Transverse colon (tissue), 4 donors: Measurements from ENCODE around the gene SLC6A9. TPM values are rescaled to one million over a fixed set of nuclear protein-coding genes. Genes with fewer than 3 reads are reported as not detected.
A peak's percentile ranks its signal among the peaks of the same experiment; 100 is the strongest.

Source experiments
- DNase-seq: peaks from one replicate; pipeline ENCODE4 v3.0.0-alpha.2; 2019
- H3K27ac ChIP-seq, 4 donors: fragments of 200-600 bp; sonication (generic); 2 replicates each; pipeline ENCODE4 v1.5.1; 2016 to 2018; ENCODE audit warnings: inconsistent platforms in 4 of 4
- H3K27me3 ChIP-seq: fragments of 200-600 bp; sonication (generic); 2 replicates; pipeline ENCODE4 v1.5.1; 2017; ENCODE audit warnings: inconsistent platforms
- H3K36me3 ChIP-seq, 4 donors: fragments of 200-600 bp; sonication (generic); 2 replicates each; pipeline ENCODE4 v1.5.1; 2017 to 2019; ENCODE audit warnings: inconsistent platforms in 4 of 4
- H3K4me1 ChIP-seq, 4 donors: fragments of 200-600 bp; sonication (generic); 2 replicates each; pipeline ENCODE4 v1.5.1; 2017 to 2020; ENCODE audit warnings: inconsistent platforms in 4 of 4
- H3K4me3 ChIP-seq, 4 donors: fragments of 200-600 bp; sonication (generic); 1 replicate in 1 of 4; 2 replicates in 3 of 4; pipeline versions ENCODE4 v1.5.1 to v1.6.1; 2017 to 2019; ENCODE audit warnings: inconsistent platforms in 4 of 4
- H3K9me3 ChIP-seq, 2 donors: fragments of 200-600 bp; sonication (generic); 2 replicates each; pipeline ENCODE4 v1.5.1; 2017 to 2019; ENCODE audit warnings: inconsistent platforms in 2 of 2
- EP300 ChIP-seq: sonication (generic); formaldehyde crosslinking; IDR thresholded peaks from one replicate; pipeline ENCODE4 v1.6.1; 2017; ENCODE audit warnings: antibody characterized with exemption, low read depth
- POLR2A ChIP-seq: fragments of 450-650 bp; IDR thresholded peaks from one replicate; pipeline ENCODE4 v1.6.1; 2016; ENCODE audit warnings: antibody characterized with exemption, mild to moderate bottlenecking, moderate library complexity
- POLR2AphosphoS5 ChIP-seq, 3 donors: sonication (generic); formaldehyde crosslinking; IDR thresholded peaks; one replicate each; pipeline ENCODE4 v1.6.1; 2016; ENCODE audit warnings: antibody characterized with exemption in 3 of 3
- WGBS, 2 donors: methylation state at CpG; one replicate each; pipeline ENCODE4 v1.1.5; 2018; ENCODE audit warnings: low coverage in 1 of 2; 5-methylcytosine and 5-hydroxymethylcytosine counted together
- in situ Hi-C, 4 donors: fragments of 200-750 bp; cut with MboI; loops; one replicate each; pipeline versions ENCODE4 v1.15.0 to v1.15.1; 2017; ENCODE audit warnings: low sequenced_read_pairs in 3 of 4, low pct_ligation_motif_present in 1 of 4, low pct_unique_long_range_greater_than_20kb in 1 of 4
- intact Hi-C: fragments of 100-400 bp; cut with DNase I; formaldehyde crosslinking; loops from one replicate; pipeline ENCODE4 v1.15.1; 2023; ENCODE audit warnings: low total_unique reads
- total RNA-seq, 4 donors: library from RNA; depleted of rRNA; stranded (reverse); fragments of >200 nt; gene quantifications; one replicate each; pipeline ENCODE4 v1.1.0, GENCODE V29; 2016
- TF ChIP-seq, protein P1 (sequence below), 5 experiments: fragments of 200-600 bp in 3 of 5; fragments of 450-650 bp in 2 of 5; sonication (generic) in 3 of 5; IDR thresholded peaks; 1 replicate in 2 of 5; 2 replicates in 3 of 5; pipeline ENCODE4 v1.5.1; 2016 to 2017; ENCODE audit warnings: antibody characterized with exemption in 5 of 5, inconsistent platforms in 3 of 5, mild to moderate bottlenecking in 2 of 5, moderate library complexity in 1 of 5

The SLC6A9 gene
- total RNA-seq, 4 donors from 2014 or later, result 22.4 to 31.8 (median 29.5) TPM

DNA sequence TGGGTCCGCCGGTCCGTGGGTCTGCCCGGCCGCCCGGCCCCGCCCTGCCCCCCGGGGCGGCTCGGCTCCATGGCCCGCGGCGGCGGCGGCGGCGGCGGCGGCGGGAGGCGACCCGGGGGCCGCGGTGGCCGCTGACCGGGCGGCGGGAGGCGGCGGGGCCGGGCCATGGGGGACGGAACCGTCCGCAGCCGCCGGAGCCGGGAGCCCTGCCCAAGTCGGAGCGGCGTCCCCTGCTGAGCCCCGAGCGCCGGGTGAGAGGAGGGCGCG lies 52.1 kb downstream of the SLC6A9 start:
- Histone ChIP-seq H3K4me1 (peaks cover 33 to 55% (median 51%) of the 10 kb centered on the region in 4 donors), H3K27me3 (no peaks in the 10 kb centered on the region), H3K27ac (peak overlapping the region; percentile 72 to 85 (median 82)), H3K4me3 (peak overlapping the region; percentile 73 to 83 (median 78)), H3K9me3 (no peaks in the 10 kb centered on the region), H3K36me3 (peaks cover 0 to 5% (median 0%) of the 10 kb centered on the region in 4 donors)
- in situ Hi-C loops, result no loop called here
- intact Hi-C loops, result no loop called here
- DNase-seq, result no peak
- TF ChIP-seq, protein P1, sequence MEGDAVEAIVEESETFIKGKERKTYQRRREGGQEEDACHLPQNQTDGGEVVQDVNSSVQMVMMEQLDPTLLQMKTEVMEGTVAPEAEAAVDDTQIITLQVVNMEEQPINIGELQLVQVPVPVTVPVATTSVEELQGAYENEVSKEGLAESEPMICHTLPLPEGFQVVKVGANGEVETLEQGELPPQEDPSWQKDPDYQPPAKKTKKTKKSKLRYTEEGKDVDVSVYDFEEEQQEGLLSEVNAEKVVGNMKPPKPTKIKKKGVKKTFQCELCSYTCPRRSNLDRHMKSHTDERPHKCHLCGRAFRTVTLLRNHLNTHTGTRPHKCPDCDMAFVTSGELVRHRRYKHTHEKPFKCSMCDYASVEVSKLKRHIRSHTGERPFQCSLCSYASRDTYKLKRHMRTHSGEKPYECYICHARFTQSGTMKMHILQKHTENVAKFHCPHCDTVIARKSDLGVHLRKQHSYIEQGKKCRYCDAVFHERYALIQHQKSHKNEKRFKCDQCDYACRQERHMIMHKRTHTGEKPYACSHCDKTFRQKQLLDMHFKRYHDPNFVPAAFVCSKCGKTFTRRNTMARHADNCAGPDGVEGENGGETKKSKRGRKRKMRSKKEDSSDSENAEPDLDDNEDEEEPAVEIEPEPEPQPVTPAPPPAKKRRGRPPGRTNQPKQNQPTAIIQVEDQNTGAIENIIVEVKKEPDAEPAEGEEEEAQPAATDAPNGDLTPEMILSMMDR (IDR thresholded peaks at IDR 0.05), result no peak
- TF ChIP-seq POLR2AphosphoS5 (IDR thresholded peaks at IDR 0.05), result no peak
- no peak for TF ChIP-seq EP300
- no peak for TF ChIP-seq POLR2A
- 0% methylated on average over 2 of the region's 45 CpGs; no CpG with 5 or more reads in 1 of the 2 donors for WGBS, 2 donors

DNA sequence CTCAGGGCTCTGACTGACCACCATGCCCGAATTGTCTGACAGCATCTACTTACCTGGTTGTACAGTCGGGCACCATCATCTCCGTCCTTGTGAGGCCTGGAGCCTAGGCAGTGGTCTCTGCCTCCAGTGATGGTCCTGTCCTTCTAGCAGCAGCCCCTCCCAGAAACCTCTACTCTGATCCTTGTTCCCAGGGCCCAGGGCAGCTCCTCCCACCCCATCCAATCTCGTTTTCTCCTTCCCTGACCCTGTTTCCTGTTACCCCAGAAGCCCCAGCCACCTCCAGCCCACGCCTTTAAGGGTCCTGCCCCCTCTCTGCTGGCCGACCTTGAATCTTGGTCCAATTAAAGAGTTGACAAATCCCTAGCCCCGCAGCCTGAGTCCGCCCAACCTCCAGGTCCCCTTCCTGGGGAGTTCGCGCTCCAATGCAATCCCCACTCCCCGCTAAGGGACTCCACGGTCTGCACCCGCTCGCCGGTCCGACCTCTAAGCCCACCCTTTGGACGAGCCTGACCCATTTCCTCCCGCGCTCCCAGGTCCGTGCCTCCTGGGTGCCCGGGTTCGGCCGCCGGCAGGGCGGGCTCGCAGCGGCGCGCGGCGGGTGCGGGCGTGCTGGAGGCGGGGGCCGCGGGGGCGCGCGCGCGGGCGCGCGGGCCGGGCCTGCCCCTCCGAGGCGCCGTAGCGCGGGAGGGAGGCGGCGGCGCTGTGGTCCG lies 52.6 kb downstream of the SLC6A9 start, which contains the start of gene B4GALT2:
Gene B4GALT2, plus strand, starts transcription at position 660 of the 710 bp plus-strand sequence. CDS start 1,951 bp downstream, outside the sequence.
- DNase-seq, result peak; percentile 62
- Histone ChIP-seq H3K27ac (peak within 1 kb of the TSS; percentile 72 to 85 (median 82)), H3K9me3 (no peaks in the 10 kb centered on the region), H3K27me3 (no peaks in the 10 kb centered on the region), H3K4me3 (peak within 1 kb of the TSS; percentile 73 to 83 (median 78)), H3K36me3 (peaks cover 0 to 5% (median 0%) of the 10 kb centered on the region in 4 donors), H3K4me1 (peaks cover 38 to 59% (median 56%) of the 10 kb centered on the region in 4 donors)
- intact Hi-C loops, result no loop called here
- 2 to 4% methylated on average over 6 to 29 of the region's 54 CpGs for WGBS, 2 donors
- in situ Hi-C loops, result no loop called here
- TF ChIP-seq EP300 (no peak), POLR2A (peak; percentile 23)

DNA sequence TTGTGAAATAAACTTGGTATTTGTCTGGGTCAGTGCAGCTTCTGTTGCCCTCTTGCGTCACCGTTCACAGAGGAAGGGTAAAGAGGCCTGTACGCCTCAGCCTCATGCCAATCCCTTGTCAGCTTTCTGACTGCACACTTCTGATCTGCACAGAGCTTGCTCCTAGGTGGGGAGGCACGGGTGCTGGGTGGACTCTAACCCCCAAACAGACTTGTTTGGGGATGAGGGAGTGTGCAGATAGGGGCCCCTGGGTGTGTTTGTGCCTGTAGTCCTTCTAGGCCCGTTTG lies 53.1 kb downstream of the SLC6A9 start:
- no peaks in the 10 kb centered on the region for H3K27me3 ChIP-seq
- no peak overlapping the region for H3K4me3 ChIP-seq
- H3K9me3 ChIP-seq, result no peaks in the 10 kb centered on the region
- H3K4me1 ChIP-seq, result peaks cover 38 to 59% (median 56%) of the 10 kb centered on the region in 4 donors
- in situ Hi-C loops, result no loop called here
- H3K36me3 ChIP-seq, result peaks cover 0 to 5% (median 0%) of the 10 kb centered on the region in 4 donors
- DNase-seq, result no peak
- intact Hi-C loops, result no loop called here
- H3K27ac ChIP-seq, result peak overlapping the region; percentile 62 to 83 (median 72)
- WGBS, 2 donors, result 81% methylated on average over 3 of the region's 5 CpGs; no CpG with 5 or more reads in 1 of the 2 donors
- no peak for TF ChIP-seq POLR2AphosphoS5 (IDR thresholded peaks at IDR 0.05)
- no peak for TF ChIP-seq POLR2A
- TF ChIP-seq EP300, result no peak
- TF ChIP-seq, protein P1 (IDR thresholded peaks at IDR 0.05), result no peak

DNA sequence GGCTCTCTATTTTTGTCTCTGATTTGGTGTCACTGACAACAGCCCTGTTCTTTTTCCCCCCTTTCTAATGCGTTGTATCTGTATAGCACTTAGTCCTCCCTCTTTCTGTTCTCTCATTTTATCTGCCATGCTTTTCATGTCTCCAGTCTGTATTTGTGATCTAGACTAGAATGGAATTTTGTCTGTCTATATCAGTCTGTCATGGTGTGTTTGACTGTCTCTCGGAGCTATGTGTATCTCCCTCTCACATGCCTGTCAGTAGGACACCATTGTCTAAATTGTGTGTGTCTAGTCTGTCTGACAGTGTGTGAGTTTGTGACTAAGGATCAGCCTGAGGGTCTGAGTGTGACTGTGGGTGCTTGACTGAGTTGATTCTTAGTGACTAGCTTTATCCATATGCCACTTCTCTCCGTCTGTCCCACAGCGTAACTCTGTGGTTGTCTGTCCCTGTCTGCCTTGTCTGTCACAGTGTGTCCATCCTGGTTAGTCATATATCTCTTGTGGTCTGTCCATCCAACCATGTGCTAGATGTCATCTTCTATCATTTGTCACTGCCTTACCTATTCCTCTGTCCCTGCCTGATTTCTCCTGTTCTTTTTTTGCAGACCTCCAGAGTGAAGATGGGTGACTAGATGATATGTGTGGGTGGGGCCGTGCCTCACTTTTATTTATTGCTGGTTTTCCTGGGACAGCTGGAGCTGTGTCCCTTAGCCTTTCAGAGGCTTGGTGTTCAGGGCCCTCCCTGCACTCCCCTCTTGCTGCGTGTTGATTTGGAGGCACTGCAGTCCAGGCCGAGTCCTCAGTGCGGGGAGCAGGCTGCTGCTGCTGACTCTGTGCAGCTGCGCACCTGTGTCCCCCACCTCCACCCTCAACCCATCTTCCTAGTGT lies 53.6 kb downstream of the SLC6A9 start:
- Histone ChIP-seq H3K27me3 (no peaks in the 10 kb centered on the region), H3K9me3 (no peaks in the 10 kb centered on the region), H3K4me3 (no peak overlapping the region), H3K4me1 (peaks cover 38 to 59% (median 56%) of the 10 kb centered on the region in 4 donors), H3K27ac (peak overlapping the region in 1 of 4 donors; percentile 62), H3K36me3 (peaks cover 0 to 5% (median 0%) of the 10 kb centered on the region in 4 donors)
- intact Hi-C loops (no loop called here), in situ Hi-C loops (no loop called here)
- no peak for DNase-seq
- 89 to 92% methylated on average over 2 to 9 of the region's 9 CpGs for WGBS, 2 donors
- no peak for TF ChIP-seq POLR2A
- TF ChIP-seq EP300, result no peak
- TF ChIP-seq, protein P1 (IDR thresholded peaks at IDR 0.05), result no peak
- no peak for TF ChIP-seq POLR2AphosphoS5 (IDR thresholded peaks at IDR 0.05)
